GM18519 (cell line): ENCODE results near the gene RFX6.
"Not testable (repeated sequence)": the region's sequence is repeated elsewhere in the genome, so short reads cannot be mapped to it uniquely, and the experiment has no call there.

Source experiments
- ATAC-seq: cut with Tn5 transposase; IDR thresholded peaks from one replicate; pipeline ENCODE4 v1.9.1; 2021; ENCODE audit warnings: mild to moderate bottlenecking, moderate library complexity; ENCODE audit not compliant: unreplicated experiment, low FRiP score

RFX6 gene

GRCh38 chr6:116876635-116877611 is at the start of gene RFX6:
RFX6 (plus strand) TSS chr6:116877242; CDS start chr6:116877276, 34 bp downstream.
- no peak for ATAC-seq

GRCh38 chr6:116827561-116828240 is 49.3 kb upstream of the RFX6 start:
- ATAC-seq, result no peak

DNA sequence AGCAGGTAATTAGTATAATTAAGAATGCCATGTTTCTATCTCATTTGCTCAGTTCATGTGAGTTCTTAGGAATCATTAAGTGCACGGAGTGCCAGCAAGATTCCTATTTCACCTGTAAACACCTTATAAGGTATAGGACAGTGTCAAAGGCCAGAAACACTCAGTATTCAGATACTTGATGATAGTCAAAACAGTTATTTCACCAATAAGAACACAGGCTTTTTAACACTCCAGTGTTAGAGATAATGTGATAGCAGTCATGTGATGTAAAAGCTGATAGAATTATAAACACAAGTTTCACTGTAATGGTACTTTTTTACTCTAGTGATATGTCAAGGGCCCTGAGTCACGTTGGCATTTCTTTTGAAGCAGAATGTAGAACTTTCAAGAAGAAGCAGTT is 48.1 kb upstream of the RFX6 start, which contains the start of gene GPRC6A:
GPRC6A (minus strand) TSS at position 101 of the 400 bp plus-strand sequence; CDS start at position 31, 70 bp downstream.
- no peak for ATAC-seq

DNA sequence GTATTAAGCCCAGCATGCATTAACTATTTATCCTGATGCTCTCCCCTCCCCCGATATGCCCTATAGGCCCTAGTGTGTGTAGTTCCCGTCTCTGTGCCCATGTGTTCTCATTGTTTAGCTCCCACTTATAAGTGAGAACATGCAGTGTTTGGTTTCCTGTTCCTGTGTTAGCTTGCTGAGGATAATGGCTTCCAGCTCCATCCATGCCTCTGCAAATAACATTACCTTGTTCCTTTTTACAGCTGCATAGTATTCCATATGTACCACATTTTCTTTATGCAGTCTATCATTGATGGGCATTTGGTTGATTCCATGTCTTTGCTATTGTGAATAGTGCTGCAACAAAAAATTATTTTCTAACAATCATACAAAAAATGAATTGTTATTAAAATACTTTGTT is 42.5 kb upstream of the RFX6 start:
- ATAC-seq, result not testable (repeated sequence)

GRCh38 chr6:116836606-116837342 is 40.3 kb upstream of the RFX6 start:
- no peak for ATAC-seq

DNA sequence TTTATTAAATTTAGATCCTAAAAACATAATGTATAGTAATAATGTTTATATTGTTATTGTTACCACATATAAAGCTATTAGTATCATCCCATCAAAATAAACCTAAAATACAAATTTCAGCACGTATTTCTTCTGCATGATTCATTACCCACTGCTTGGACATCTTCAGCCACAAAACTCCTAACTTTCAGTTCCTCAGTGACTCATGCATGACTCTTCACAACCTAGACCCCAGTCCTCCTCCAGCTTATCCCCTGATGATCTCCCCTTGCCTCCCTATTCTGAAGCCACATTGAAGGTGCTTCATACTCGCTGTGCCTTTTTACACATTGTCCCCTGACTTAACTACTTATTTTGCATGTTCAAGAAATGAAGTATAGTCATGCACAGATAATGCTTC is 37.0 kb upstream of the RFX6 start:
- ATAC-seq, result no peak

GRCh38 chr6:116842459-116842858 is 34.6 kb upstream of the RFX6 start:
- ATAC-seq, result no peak

DNA sequence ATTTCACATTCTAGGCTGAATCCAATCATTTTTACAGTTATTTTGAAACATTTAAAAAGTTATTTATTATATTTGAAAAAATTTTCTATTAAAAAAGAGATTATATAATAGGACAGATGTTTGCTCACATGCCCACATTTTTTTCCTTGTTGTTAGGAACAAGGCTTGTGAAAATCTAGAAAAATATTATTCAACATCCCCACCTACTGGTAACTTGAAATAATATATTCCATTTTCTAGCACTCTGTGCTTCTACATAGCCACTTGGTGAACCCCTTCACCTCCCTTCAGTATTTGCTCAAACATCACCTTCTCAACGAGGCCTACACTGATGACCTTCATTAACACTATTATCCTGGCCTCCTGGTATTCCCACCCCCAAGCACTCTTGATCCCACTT is 29.8 kb upstream of the RFX6 start:
- ATAC-seq, result peak; percentile 60

DNA sequence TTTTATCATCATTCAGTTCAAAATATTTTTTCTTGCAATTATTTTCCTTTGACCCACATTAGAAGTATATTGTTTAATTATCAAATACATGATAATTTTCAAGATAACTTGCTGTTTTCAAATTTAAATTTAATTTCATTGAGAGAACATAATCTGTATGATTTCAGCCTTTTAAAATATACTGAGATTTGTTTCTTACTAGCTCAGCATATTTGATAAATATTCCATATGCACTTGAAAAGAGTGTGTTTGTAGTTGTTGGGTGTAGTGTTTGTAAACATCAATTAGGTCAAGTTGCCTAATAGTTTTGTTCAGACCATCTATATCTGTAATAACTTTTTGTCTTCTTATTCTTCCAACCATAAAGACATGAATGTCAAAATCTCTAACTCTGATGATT is 19.0 kb upstream of the RFX6 start:
- ATAC-seq, result no peak

- no peak for ATAC-seq
Measured at GRCh38 chr6:116859264-116859663, 17.8 kb upstream of the RFX6 start.

DNA sequence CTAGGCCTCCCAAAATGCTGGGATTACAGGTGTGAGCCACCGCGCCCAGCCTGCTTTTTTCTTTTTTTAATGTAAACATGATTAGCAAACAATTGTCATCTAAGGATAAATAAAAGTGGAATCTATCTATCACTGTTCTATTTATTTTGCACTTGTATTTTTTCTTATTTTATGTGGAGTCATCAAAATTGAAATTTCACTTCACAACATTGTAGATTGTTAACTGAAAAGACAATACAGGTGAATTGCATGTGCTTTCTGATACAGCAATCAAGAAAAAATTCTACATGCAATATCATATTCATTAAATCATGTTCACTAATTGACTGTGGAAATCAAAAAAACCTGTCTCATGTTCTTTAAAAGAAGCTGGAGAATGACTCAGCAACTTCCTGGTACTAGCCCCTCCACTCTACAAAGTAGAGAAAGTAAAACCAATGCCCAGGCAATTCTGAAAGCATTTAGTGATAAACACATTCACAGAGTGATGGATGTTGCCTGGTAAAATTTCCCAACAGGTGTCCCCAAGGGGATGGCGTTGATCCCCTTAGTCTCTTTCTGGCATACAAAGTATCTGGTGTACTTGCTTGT is 10.7 kb upstream of the RFX6 start:
- ATAC-seq, result peak; percentile 64

GRCh38 chr6:116872771-116873170 is 4.3 kb upstream of the RFX6 start:
- no peak for ATAC-seq

DNA sequence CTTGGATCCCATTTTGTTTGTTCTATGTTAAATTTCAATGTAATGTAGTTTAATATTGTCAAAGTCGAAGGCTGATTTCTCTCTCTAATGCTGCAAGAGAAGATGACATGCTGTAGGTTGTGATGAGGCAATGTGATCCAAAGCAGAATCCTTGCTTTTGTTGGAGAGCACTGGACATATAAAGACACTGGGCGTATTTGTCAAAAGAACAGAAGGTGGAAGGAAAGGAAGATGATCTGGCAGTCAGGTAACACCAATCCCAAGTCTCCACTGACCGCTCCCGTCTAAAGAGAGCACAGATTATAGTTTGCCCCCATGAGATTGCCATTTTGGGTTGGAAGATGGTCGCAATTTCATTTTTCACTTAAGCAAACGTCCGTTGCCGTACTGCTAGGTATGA is 935 bp upstream of the RFX6 start:
- ATAC-seq, result no peak

- ATAC-seq, result no peak
Measured at GRCh38 chr6:116877743-116878142, 701 bp downstream of the RFX6 start.

DNA sequence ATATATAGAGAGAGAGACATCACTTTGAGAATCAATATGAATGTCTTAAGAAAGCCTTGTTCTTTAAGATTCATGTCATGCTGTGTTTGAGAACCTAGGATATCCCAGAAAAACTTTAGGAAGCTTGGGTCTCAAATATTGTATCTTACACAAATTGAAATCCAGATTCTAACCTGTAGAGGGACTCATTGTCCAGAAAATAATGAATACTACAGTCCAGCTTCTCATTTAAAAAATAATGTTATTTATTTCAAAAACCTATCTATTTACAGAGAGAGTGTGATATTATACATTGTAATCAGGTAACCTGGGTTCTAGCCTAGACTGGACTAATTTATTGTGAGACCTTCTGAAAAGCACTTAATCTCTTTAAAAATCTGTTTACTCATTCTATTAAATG is 4.2 kb downstream of the RFX6 start:
- ATAC-seq, result no peak

- ATAC-seq, result no peak
Measured at GRCh38 chr6:116883005-116883404, 6.0 kb downstream of the RFX6 start.

- no peak for ATAC-seq
Measured at GRCh38 chr6:116884530-116884929, 7.5 kb downstream of the RFX6 start.

DNA sequence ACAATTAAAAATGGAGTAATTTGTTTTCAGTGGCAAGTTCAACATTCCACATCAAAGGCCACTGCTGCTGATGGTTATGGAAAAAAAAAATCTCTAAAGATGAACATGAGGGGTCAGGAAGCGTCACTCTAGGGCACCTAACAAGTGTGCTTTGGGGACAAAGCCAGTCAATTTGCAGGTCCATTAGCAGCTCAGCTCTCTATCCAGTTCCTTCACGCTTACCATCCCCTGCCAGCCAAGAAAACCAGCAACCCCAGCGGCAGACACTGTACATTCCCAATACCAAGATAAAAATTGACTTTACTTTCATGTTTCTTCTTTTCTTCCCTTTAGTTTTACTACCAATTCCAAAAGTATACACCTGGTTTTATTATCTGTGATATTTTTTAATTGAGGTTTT is 10.1 kb downstream of the RFX6 start:
- no peak for ATAC-seq

DNA sequence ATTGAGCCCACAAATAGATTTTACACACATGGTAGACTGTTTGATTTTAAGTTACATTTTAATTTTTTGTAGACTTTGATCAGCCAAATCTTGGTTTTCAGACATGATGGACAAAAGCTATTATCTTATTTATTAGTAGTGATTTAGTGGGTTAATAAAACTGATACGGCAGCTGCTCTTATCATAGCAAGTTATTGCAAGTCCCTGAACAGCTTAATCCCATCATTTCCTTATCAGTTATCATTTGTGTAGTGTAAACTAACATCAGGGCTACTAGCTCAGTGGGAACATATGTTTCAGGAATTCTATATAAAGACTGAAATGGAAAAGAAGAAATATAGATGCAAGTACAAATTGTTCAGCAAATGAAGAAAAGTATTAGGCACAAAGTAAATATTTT is 10.9 kb downstream of the RFX6 start:
- ATAC-seq, result no peak

GRCh38 chr6:116888732-116889360 is 11.8 kb downstream of the RFX6 start:
- no peak for ATAC-seq
